Ureter (tissue), 1 donor: Measurements from ENCODE around the gene MATN1. TPM values are rescaled to one million over a fixed set of nuclear protein-coding genes. Genes with fewer than 3 reads are reported as not detected.
"Not testable (repeated sequence)": the region's sequence is repeated elsewhere in the genome, so short reads cannot be mapped to it uniquely, and the experiment has no call there.

ENCODE experiments used
- DNase-seq: peaks from one replicate; pipeline ENCODE4 v3.0.0-alpha.2; 2020; ENCODE audit warnings: low spot score
- total RNA-seq: library from RNA; stranded (reverse); gene quantifications from one replicate; pipeline ENCODE4 v1.2.4, GENCODE V29; 2023
- donor health status: DM: yes; HTN: yes; CAD: no.

Gene MATN1
- not detected for total RNA-seq

DNA sequence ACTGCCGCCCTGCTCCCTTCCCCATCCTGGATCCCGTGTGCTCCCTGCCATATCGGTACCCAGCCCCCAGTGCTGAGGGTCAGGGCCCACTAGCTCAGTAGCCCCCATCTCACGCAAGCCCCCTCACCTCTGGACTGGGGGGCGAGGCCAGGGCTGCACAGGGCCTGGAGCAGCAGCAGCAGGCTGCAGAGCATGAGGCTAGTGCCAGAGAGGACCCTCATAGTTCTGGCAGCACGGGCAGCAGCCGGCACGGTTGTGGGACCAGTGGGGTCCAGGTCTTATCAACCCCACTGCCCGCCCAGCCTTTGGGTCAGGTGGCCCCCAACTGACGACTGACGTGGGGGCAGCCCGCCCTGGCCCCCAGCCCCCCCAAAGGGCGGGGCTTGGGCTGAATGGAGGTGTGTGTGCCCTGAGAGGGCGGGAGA lies at the start of gene MATN1:
TSS of gene MATN1 (minus strand) at position 255 of the 425 bp plus-strand sequence. CDS start at position 221, 34 bp downstream.
- DNase-seq: no peak

DNA sequence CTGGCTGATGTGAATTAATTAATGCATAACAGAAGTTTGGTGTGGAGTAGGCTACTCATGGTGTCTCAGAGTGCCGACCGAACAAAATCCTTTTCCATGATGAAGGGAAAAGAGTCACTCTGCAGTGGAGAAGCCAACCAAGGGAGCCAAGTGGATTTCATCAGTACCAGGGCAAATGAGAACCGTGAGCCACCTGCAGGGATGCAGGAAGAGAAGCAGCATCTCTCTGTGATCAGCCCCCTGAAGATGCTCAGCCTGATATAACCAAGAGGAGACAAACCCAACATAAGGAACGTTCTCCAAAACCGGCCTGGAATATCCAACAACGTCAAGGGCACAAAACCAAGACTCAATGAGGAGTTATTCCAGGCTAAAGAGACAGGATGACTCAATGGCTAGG lies 47.6 kb upstream of the MATN1 start:
- DNase-seq: no peak

DNA sequence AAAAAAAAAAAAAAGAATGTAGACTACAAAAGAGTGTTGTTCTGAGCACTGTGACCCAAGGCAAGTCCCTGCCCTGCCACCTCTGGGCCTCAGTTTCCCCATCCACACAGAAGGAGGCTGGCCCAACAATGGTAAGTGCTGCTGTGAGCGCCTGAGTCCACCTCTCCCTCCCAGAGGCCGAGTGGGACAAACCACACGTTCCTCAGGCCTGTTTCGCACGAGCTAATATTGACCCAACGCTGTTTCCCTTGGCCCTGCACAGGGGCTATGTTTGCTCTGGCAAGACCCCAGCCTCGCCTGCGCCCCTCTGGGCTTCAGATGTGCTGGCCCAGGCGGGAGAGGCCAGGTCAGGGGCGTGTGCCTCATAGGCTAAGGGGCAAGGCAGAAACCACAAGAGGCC lies 46.8 kb upstream of the MATN1 start:
- no peak for DNase-seq

- DNase-seq: no peak
These were observed 45.7 kb upstream of the MATN1 start for GRCh38 chr1:30768830-30769718.

GRCh38 chr1:30768159-30768829 lies 44.9 kb upstream of the MATN1 start:
- DNase-seq: no peak

- not testable (repeated sequence) for DNase-seq
These were observed 43.6 kb upstream of the MATN1 start for GRCh38 chr1:30766948-30767347.

DNA sequence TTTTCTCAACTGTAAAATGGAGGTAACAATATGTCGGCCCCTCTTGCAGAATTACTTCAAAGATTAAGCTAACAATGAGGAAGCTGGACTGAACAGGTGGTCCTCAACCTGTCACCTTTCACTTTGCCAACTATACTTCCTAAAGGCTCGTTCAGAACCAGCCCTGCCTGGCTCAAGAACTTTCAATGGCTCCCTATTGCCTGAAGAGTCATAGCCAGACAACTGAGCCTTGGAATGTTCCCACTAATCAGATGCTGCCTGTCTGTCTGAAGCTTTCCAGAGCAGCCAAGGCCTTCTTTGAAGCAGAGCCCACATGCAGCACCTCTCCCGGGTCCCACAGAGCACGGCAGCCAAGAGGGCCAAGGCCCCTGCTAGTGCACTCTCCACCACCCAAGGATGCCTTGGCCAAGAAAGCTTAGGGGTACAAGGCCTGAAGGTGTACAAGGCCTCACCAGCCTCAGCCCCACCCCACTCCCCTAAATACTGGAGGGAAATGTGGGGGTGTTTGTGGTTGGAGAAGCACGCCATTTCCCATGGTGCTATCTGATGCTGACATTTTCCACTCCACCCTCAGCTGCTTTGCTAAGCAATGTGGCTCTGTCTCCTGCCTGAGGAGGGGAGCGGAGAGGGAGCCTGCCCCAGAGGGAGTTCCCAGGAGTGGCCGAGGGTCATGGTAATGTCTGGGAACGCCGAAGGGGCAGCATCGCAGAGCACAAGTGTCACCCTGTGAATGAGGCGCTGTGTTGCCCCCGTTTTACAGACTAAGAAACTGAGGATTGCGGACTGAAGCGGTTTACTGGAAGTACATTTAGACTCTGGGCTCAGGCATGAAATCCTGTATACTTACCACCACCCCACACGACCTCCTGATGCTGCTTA lies 42.4 kb upstream of the MATN1 start:
- DNase-seq: no peak

DNA sequence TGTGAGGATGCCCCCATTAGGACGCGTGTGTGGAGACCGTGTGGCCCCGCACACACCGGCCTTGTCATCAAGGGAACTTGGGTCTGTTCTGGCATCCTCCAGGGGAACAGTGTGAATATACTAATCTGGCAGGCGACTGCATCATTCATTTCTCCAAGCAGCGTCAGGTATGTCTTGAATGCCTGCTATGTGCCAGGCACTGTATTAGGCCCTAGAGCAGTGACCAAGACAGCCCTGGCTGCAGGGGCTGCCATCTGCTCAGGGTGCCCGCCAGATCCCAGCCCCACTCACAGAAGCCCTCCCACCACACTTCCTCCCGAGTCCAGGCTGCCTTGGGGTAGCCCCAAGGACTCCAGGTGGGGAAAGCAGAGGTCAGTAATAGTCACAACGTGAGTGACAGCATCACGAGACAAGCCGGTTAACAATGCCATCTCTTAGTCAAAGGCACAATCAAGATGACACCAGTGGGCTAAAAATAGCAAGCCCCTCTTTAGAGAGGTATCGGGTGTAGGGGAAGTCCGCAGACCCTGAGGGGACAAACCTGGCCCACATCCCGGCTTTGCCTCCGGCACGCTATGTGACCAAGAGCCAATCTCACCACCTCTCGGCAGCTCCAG lies 41.7 kb upstream of the MATN1 start:
- no peak for DNase-seq

- DNase-seq: no peak
These were observed 41.0 kb upstream of the MATN1 start for GRCh38 chr1:30764396-30764795.

GRCh38 chr1:30763651-30764248 lies 40.4 kb upstream of the MATN1 start:
- no peak for DNase-seq

GRCh38 chr1:30762930-30763650 lies 39.7 kb upstream of the MATN1 start:
- DNase-seq: no peak

- no peak for DNase-seq
These were observed 39.0 kb upstream of the MATN1 start for GRCh38 chr1:30762152-30762929.

DNA sequence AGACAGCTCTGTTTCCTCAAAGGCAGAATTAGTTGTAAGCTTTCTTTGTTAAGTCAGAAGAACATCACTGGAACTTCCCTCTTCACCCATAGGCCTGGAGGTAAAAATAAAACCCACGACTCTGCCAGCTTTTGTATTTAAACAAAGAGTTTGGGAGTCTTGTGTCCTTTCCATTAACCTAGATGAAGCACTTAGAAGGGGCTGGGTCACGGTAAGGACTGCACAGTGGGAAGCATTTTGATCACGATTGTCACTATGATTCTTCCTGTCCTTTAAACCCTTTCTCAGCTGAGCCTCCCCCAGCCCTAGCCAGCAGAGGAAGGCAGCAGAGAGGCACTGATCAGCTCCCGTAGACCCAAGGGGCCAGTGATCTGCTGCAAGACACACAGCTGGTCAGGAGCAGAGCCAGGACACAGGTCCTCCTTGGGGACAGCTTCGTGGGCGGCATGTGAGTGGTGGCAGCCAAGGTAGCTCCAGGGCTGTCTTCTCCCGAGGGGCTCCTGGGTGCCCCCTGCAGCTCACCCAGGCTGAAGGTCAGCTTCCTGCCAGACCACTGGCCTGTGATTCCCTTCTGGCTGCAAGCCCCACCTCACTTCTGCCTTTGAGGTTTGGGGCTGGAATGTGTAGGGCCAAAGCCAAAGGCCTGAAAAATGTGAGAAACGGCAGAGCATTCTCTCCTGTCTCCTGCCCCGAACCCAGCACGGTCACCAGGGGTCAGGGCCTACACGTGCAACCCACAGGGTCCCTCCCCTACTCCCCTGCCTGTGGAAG lies 38.2 kb upstream of the MATN1 start:
- DNase-seq: no peak

- no peak for DNase-seq
These were observed 37.4 kb upstream of the MATN1 start for GRCh38 chr1:30760596-30761324.

GRCh38 chr1:30759718-30760281 lies 36.4 kb upstream of the MATN1 start:
- no peak for DNase-seq

GRCh38 chr1:30758785-30759380 lies 35.5 kb upstream of the MATN1 start:
- DNase-seq: no peak

GRCh38 chr1:30758121-30758688 lies 34.8 kb upstream of the MATN1 start:
- DNase-seq: no peak
